HepG2 (cell line): Measurements from ENCODE around the gene GPR143. TPM values are rescaled to one million over a fixed set of nuclear protein-coding genes. Genes with fewer than 3 reads are reported as not detected.

ENCODE experiments used
- ATAC-seq: fragments of 200-7000 bp; cut with Tn5 transposase; 3 replicates; pipeline ENCODE4 v1.9.1; 2020; ENCODE audit warnings: mild to moderate bottlenecking, moderate library complexity
- BruUV-seq: library from RNA; stranded (reverse); fragments of 400-500 nt; replicated peaks from 2 replicates; lab custom pipeline; 2021; lab: Mats Ljungman, UMichigan
- CTCF ChIA-PET: fragments of 300-600 bp; formaldehyde crosslinking; extraction: SDS; loops from one replicate; lab custom pipeline; 2021; ENCODE audit warnings: low total read pairs, inconsistent platforms, low intra/inter-chr PET ratio; lab: Yijun Ruan, JAX
- POLR2A ChIA-PET: fragments of 350-600 bp; sonication (Branson Sonifier 250); formaldehyde crosslinking; loops from one replicate; lab custom pipeline; 2020; ENCODE audit warnings: antibody characterized with exemption, inconsistent platforms; lab: Yijun Ruan, JAX
- DNase-seq: peaks from one replicate; pipeline ENCODE4 v3.0.0-alpha.2; 2015; ENCODE audit warnings: low spot score
- FAIRE-seq: peaks from 3 replicates; lab custom pipeline; 2011; peaks lifted over from hg19 to GRCh38; lab: Jason Lieb, UNC
- H2AFZ ChIP-seq: one replicate; pipeline ENCODE4 v1.6.1; 2011; ENCODE audit warnings: low read length, inconsistent platforms
- H3K27ac ChIP-seq: fragments of 300-600 bp; 3 replicates; pipeline ENCODE4 v1.8.0; 2011; ENCODE audit warnings: mixed run types, mild to moderate bottlenecking, mixed read lengths, low read length, inconsistent platforms; ENCODE audit not compliant: insufficient read depth; ENCODE audit errors: extremely low read length
- H3K27me3 ChIP-seq, 2 experiments: fragments of 200-600 bp in 1 of 2; 2 replicates in 1 of 2; 3 replicates in 1 of 2; pipeline versions ENCODE4 v1.6.0 to v1.8.0; 2011; ENCODE audit warnings: low read length in 2 of 2, mild to moderate bottlenecking in 2 of 2, moderate library complexity in 2 of 2, inconsistent platforms in 1 of 2; ENCODE audit not compliant: insufficient read depth in 2 of 2, control insufficient read depth in 1 of 2
- H3K36me3 ChIP-seq, 2 experiments: fragments of 200-600 bp in 1 of 2; replicated peaks in 1 of 2; 2 replicates in 1 of 2; 3 replicates in 1 of 2; pipeline versions ENCODE4 v1.5.1 to v1.8.0; 2011; ENCODE audit warnings: low read length in 2 of 2, inconsistent platforms in 1 of 2; ENCODE audit not compliant: insufficient read depth in 2 of 2, control insufficient read depth in 1 of 2
- H3K4me1 ChIP-seq: 2 replicates; pipeline ENCODE4 v1.5.1; 2012; ENCODE audit warnings: low read length, inconsistent platforms; ENCODE audit not compliant: insufficient read depth
- H3K4me2 ChIP-seq: 2 replicates; pipeline ENCODE4 v1.6.0; 2011; ENCODE audit warnings: low read depth, low read length, inconsistent platforms
- H3K4me3 ChIP-seq, 3 experiments: fragments of 200-600 bp in 1 of 3; sonication (generic), shearing (Covaris generic) in 1 of 3; replicated peaks in 1 of 3; 2 replicates each; pipeline ENCODE4 v1.5.1; 2011 to 2016; ENCODE audit warnings: low read length in 3 of 3, inconsistent platforms in 2 of 3, low read depth in 2 of 3, mild to moderate bottlenecking in 2 of 3, control low read depth in 1 of 3, mixed read lengths in 1 of 3; ENCODE audit not compliant: insufficient read depth in 1 of 3
- H3K79me2 ChIP-seq: one replicate; pipeline ENCODE4 v1.6.1; 2011; ENCODE audit warnings: low read length, inconsistent platforms; ENCODE audit not compliant: insufficient read depth
- H3K9ac ChIP-seq: 2 replicates; pipeline ENCODE4 v1.6.0; 2011; ENCODE audit warnings: mild to moderate bottlenecking, low read depth, low read length, inconsistent platforms; ENCODE audit not compliant: insufficient read depth
- H3K9me3 ChIP-seq: 2 replicates; pipeline ENCODE4 v1.5.1; 2012; ENCODE audit warnings: mild to moderate bottlenecking, low read length
- H4K20me1 ChIP-seq: 2 replicates; pipeline ENCODE4 v1.6.0; 2011; ENCODE audit warnings: inconsistent platforms, mild to moderate bottlenecking, low read length, moderate library complexity; ENCODE audit not compliant: insufficient read depth
- ZNF318 ChIP-seq: sonication (generic); formaldehyde crosslinking; IDR thresholded peaks from 2 replicates; pipeline ENCODE4 v1.4.0; 2020; ENCODE audit warnings: mild to moderate bottlenecking, missing genetic modification reagents
- ZNF609 ChIP-seq: sonication (generic); formaldehyde crosslinking; IDR thresholded peaks from 2 replicates; pipeline ENCODE4 v1.4.0; 2020; ENCODE audit warnings: mild to moderate bottlenecking, missing genetic modification reagents, borderline replicate concordance
- WGBS: methylation state at CpG from one replicate; pipeline ENCODE4 v1.1.6; 2017; ENCODE audit warnings: low lambda C conversion rate; 5-methylcytosine and 5-hydroxymethylcytosine counted together
- in situ Hi-C: cut with HindIII; loops from 2 replicates; pipeline ENCODE4 v1.10.0; 2017; ENCODE audit warnings: low pct_unique_long_range_greater_than_20kb; ENCODE audit not compliant: extremely low pct_ligation_motif_present
- intact Hi-C: fragments of 100-400 bp; cut with micrococcal nuclease; formaldehyde crosslinking; loops from one replicate; pipeline ENCODE4 v1.10.0; 2022; ENCODE audit not compliant: unreplicated experiment
- polyA plus RNA-seq, 8 experiments: library from polyadenylated mRNA; depleted of rRNA in 3 of 8; stranded (reverse) in 7 of 8; unstranded in 1 of 8; fragments of >200 nt; fragmentation: Illumina TruSeq in 4 of 8; extraction: Trizol in 4 of 8; gene quantifications; 2 replicates each; pipeline versions ENCODE4 v1.2.1 to v1.2.3, GENCODE V29; 2011 to 2016; ENCODE audit warnings: low read depth in 4 of 8, missing spikeins in 1 of 8, mixed read lengths in 1 of 8; ENCODE audit not compliant: insufficient read depth in 1 of 8
- total RNA-seq, 5 experiments: library from RNA; depleted of rRNA; stranded (reverse); fragments of >200 nt; fragmentation: Illumina TruSeq; extraction: Trizol; gene quantifications; 2 replicates each; pipeline ENCODE4 v1.2.3, GENCODE V29; 2016; ENCODE audit warnings: low read depth in 1 of 5

GPR143 gene
- total and polyA plus RNA-seq, 2 of the 13 experiments (the other 11 are each of a cell fraction or from before 2014, with no cell fraction given): 0.30 to 0.89 TPM

GRCh38 chrX:9775930-9776329 is 10.3 kb upstream of the GPR143 start:
- Histone ChIP-seq H3K79me2 (no peaks in the 10 kb centered on the region), H4K20me1 (no peaks in the 10 kb centered on the region), H3K4me2 (no peak overlapping the region), H3K9me3 (no peaks in the 10 kb centered on the region), H3K27ac (no peak overlapping the region), H2AFZ (no peak overlapping the region), H3K36me3 (no peaks in the 10 kb centered on the region)
- in situ Hi-C loops: no loop called here
- 100% methylated on average over 3 of the region's 8 CpGs for WGBS
- FAIRE-seq: no peak
- no peak for ATAC-seq
- POLR2A ChIA-PET: no interaction called here
- DNase-seq: no peak
- intact Hi-C loops: no loop called here
- no TSS peak for BruUV-seq
- TF ChIP-seq ZNF318 (CRISPR knock-in tag) (no peak), ZNF609 (CRISPR knock-in tag) (no peak)
- TF ChIP-seq, all 625 proteins: peak for 0
- CTCF ChIA-PET: no interaction called here
- no peaks in the 10 kb centered on the region for H3K27me3 ChIP-seq
- no peak overlapping the region for H3K4me3 ChIP-seq
- no peak overlapping the region for H3K9ac ChIP-seq
- no peaks in the 10 kb centered on the region for H3K4me1 ChIP-seq
